ENCODE data around the gene RBKS.

GRCh38 chr2:27823135-27823534 lies 67.1 kb downstream of the RBKS start:
- TF ChIP-seq EZH2 (IDR thresholded peaks at IDR 0.05; ENCODE audit: low read length), result no peak
- TF ChIP-seq, protein P1, sequence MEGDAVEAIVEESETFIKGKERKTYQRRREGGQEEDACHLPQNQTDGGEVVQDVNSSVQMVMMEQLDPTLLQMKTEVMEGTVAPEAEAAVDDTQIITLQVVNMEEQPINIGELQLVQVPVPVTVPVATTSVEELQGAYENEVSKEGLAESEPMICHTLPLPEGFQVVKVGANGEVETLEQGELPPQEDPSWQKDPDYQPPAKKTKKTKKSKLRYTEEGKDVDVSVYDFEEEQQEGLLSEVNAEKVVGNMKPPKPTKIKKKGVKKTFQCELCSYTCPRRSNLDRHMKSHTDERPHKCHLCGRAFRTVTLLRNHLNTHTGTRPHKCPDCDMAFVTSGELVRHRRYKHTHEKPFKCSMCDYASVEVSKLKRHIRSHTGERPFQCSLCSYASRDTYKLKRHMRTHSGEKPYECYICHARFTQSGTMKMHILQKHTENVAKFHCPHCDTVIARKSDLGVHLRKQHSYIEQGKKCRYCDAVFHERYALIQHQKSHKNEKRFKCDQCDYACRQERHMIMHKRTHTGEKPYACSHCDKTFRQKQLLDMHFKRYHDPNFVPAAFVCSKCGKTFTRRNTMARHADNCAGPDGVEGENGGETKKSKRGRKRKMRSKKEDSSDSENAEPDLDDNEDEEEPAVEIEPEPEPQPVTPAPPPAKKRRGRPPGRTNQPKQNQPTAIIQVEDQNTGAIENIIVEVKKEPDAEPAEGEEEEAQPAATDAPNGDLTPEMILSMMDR (optimal IDR thresholded peaks at IDR 0.05 in 1 of 3, IDR thresholded peaks at IDR 0.05 in 1 of 3, conservative IDR thresholded peaks at IDR 0.05 in 1 of 3; ENCODE audit: extremely low read depth in 1 of 3, insufficient read depth in 2 of 3, low read length in 3 of 3), result no peak

Data from keratinocyte (primary cell).